ENCODE measurements around the gene TCF20.

DNA sequence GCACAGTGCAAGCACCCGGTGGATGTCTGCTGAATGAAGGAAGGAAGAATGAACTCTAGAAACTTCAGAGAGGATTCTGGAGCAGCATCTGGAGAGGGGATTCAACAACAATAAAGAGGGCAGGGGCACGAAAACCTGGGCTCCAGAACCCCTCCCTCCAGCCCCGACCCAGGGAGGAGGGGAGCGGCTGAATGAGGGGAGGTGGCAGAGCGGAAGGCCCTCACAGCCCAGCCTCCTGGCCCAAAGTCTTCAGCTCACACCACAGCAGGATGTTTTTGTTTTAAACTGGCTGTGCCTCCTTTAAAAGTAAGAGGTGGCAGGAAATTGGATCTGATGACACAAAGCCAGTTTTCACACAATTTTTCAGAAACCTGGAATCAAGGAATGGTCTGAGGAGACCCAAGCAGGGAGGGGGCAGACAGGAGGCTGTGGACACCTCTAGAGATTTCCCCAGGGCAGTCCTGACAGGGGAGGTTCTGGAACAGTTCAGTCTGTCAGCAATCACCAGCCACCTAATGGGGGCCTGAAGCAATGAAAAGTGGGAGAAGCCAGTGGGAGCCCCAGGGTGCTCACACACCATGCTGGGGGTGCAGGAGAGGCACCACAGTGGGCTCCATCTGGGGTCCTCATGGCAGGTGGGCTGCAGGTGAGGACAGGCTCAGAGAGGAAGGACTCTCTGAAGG, 44.4 kb upstream of the TCF20 start:
- no peak for TF ChIP-seq POLR2A (IDR thresholded peaks at IDR 0.05)
- TF ChIP-seq, protein P1, sequence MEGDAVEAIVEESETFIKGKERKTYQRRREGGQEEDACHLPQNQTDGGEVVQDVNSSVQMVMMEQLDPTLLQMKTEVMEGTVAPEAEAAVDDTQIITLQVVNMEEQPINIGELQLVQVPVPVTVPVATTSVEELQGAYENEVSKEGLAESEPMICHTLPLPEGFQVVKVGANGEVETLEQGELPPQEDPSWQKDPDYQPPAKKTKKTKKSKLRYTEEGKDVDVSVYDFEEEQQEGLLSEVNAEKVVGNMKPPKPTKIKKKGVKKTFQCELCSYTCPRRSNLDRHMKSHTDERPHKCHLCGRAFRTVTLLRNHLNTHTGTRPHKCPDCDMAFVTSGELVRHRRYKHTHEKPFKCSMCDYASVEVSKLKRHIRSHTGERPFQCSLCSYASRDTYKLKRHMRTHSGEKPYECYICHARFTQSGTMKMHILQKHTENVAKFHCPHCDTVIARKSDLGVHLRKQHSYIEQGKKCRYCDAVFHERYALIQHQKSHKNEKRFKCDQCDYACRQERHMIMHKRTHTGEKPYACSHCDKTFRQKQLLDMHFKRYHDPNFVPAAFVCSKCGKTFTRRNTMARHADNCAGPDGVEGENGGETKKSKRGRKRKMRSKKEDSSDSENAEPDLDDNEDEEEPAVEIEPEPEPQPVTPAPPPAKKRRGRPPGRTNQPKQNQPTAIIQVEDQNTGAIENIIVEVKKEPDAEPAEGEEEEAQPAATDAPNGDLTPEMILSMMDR (IDR thresholded peaks at IDR 0.05): no peak
- TF ChIP-seq POLR2AphosphoS5 (IDR thresholded peaks at IDR 0.05): no peak
